NCI-H748 (cell line): ENCODE data around the gene KRABD2.
"Not testable (repeated sequence)": the region's sequence is repeated elsewhere in the genome, so short reads cannot be mapped to it uniquely, and the experiment has no call there.

ENCODE experiments used
- DNase-seq: peaks from one replicate; lab custom pipeline; 2025; ENCODE audit not compliant: unreplicated experiment; lab: John Stamatoyannopoulos, UW

The KRABD2 gene

GRCh38 chr17:8392674-8393469 is 16.4 kb upstream of the KRABD2 start:
- no peak for DNase-seq

GRCh38 chr17:8392274-8392673 is 15.8 kb upstream of the KRABD2 start:
- DNase-seq = no peak

GRCh38 chr17:8391711-8392110 is 15.2 kb upstream of the KRABD2 start:
- no peak for DNase-seq

GRCh38 chr17:8387914-8388651 is 11.6 kb upstream of the KRABD2 start:
- DNase-seq = no peak

- no peak for DNase-seq
Measured at GRCh38 chr17:8386841-8387240, 10.3 kb upstream of the KRABD2 start.

GRCh38 chr17:8384801-8385378 is 8.4 kb upstream of the KRABD2 start:
- no peak for DNase-seq

- DNase-seq = peak; percentile 100
Measured at GRCh38 chr17:8383143-8383822, 6.8 kb upstream of the KRABD2 start, which contains the start of gene RPL26. TSS of gene RPL26 (minus strand) at chr17:8383193. CDS start at chr17:8382310, 883 bp downstream.

GRCh38 chr17:8382880-8383142 is 6.3 kb upstream of the KRABD2 start:
- no peak for DNase-seq

- DNase-seq = peak; percentile 65
Measured at GRCh38 chr17:8382052-8382879, 5.8 kb upstream of the KRABD2 start.

- DNase-seq = no peak
Measured at GRCh38 chr17:8380049-8380448, 3.5 kb upstream of the KRABD2 start.

GRCh38 chr17:8378117-8378516 is 1.6 kb upstream of the KRABD2 start:
- not testable (repeated sequence) for DNase-seq

GRCh38 chr17:8377422-8377821 is 918 bp upstream of the KRABD2 start:
- DNase-seq = no peak

- DNase-seq = peak; percentile 76
Measured at GRCh38 chr17:8375738-8376259, 705 bp downstream of the KRABD2 start.

- DNase-seq = not testable (repeated sequence)
Measured at GRCh38 chr17:8373856-8374255, 2.6 kb downstream of the KRABD2 start.

- no peak for DNase-seq
Measured at GRCh38 chr17:8372422-8372821, 4.1 kb downstream of the KRABD2 start.

- no peak for DNase-seq
Measured at GRCh38 chr17:8371786-8372185, 4.7 kb downstream of the KRABD2 start.

GRCh38 chr17:8369944-8370343 is 6.6 kb downstream of the KRABD2 start:
- no peak for DNase-seq

GRCh38 chr17:8368193-8368592 is 8.3 kb downstream of the KRABD2 start:
- no peak for DNase-seq

- DNase-seq = no peak
Measured at GRCh38 chr17:8366231-8366630, 10.3 kb downstream of the KRABD2 start.

- no peak for DNase-seq
Measured at GRCh38 chr17:8365143-8365542, 11.4 kb downstream of the KRABD2 start.
